WERI-Rb-1 (cell line): ENCODE results near the gene SLC2A10.

Source experiments
- DNase-seq: peaks from one replicate; pipeline ENCODE4 v3.0.0-alpha.2; 2020
- H3K27ac ChIP-seq: fragments of 250-450 bp; sonication (Bioruptor Pico); 2 replicates; pipeline ENCODE4 v1.5.1; 2020; ENCODE audit warnings: mild to moderate bottlenecking, moderate library complexity
- H3K27me3 ChIP-seq: fragments of 250-450 bp; sonication (Bioruptor Pico); 2 replicates; pipeline ENCODE4 v1.5.1; 2021; ENCODE audit warnings: mild to moderate bottlenecking, low read depth, moderate library complexity; ENCODE audit not compliant: insufficient read depth, severe bottlenecking
- H3K36me3 ChIP-seq: fragments of 250-450 bp; sonication (Bioruptor Pico); 2 replicates; pipeline ENCODE4 v1.5.1; 2020; ENCODE audit warnings: mild to moderate bottlenecking, moderate library complexity
- H3K4me3 ChIP-seq: 2 replicates; pipeline ENCODE4 v1.5.1; 2011; ENCODE audit warnings: low read depth, mild to moderate bottlenecking, control low read depth, low read length
- H3K9me3 ChIP-seq: fragments of 250-450 bp; sonication (Bioruptor Pico); 2 replicates; pipeline ENCODE4 v1.5.1; 2021; ENCODE audit warnings: mild to moderate bottlenecking, moderate library complexity; ENCODE audit not compliant: severe bottlenecking
- CTCF ChIP-seq: IDR thresholded peaks from 2 replicates; pipeline ENCODE4 v1.5.1; 2011; ENCODE audit warnings: low read depth, mild to moderate bottlenecking, control low read depth, inconsistent platforms, low read length

Gene SLC2A10

GRCh38 chr20:46767127-46767761, 57.8 kb downstream of the SLC2A10 start:
- H3K27ac ChIP-seq: no peak overlapping the region
- DNase-seq: peak; percentile 66
- H3K9me3 ChIP-seq: no peaks in the 10 kb centered on the region
- no peak overlapping the region for H3K4me3 ChIP-seq
- no peaks in the 10 kb centered on the region for H3K36me3 ChIP-seq
- H3K27me3 ChIP-seq: no peaks in the 10 kb centered on the region
- TF ChIP-seq CTCF: peak; percentile 68

- no peak overlapping the region for H3K27ac ChIP-seq
- no peak for DNase-seq
- no peaks in the 10 kb centered on the region for H3K27me3 ChIP-seq
- no peak for TF ChIP-seq CTCF
- H3K4me3 ChIP-seq: no peak overlapping the region
- H3K9me3 ChIP-seq: no peaks in the 10 kb centered on the region
- H3K36me3 ChIP-seq: no peaks in the 10 kb centered on the region
Observed at GRCh38 chr20:46770330-46771194, 61.1 kb downstream of the SLC2A10 start.

GRCh38 chr20:46771195-46771588, 61.7 kb downstream of the SLC2A10 start:
- Histone ChIP-seq H3K9me3 (no peaks in the 10 kb centered on the region), H3K36me3 (no peaks in the 10 kb centered on the region), H3K27me3 (no peaks in the 10 kb centered on the region), H3K4me3 (no peak overlapping the region), H3K27ac (no peak overlapping the region)
- TF ChIP-seq CTCF: no peak
- DNase-seq: no peak

GRCh38 chr20:46772901-46773300, 63.5 kb downstream of the SLC2A10 start:
- Histone ChIP-seq H3K9me3 (no peaks in the 10 kb centered on the region), H3K27ac (no peak overlapping the region), H3K4me3 (no peak overlapping the region), H3K27me3 (no peaks in the 10 kb centered on the region), H3K36me3 (no peaks in the 10 kb centered on the region)
- peak; percentile 37; the same call in 1 of the 2 replicates for TF ChIP-seq CTCF
- DNase-seq: peak; percentile 65

GRCh38 chr20:46773680-46774079, 64.2 kb downstream of the SLC2A10 start:
- H3K27ac ChIP-seq: no peak overlapping the region
- DNase-seq: no peak
- no peaks in the 10 kb centered on the region for H3K36me3 ChIP-seq
- H3K4me3 ChIP-seq: no peak overlapping the region
- no peaks in the 10 kb centered on the region for H3K9me3 ChIP-seq
- no peaks in the 10 kb centered on the region for H3K27me3 ChIP-seq
- no peak for TF ChIP-seq CTCF
